NT2/D1 (cell line): Measurements from ENCODE around the gene ACVR1.

Experiments used
- SUZ12 ChIP-seq: IDR thresholded peaks from 2 replicates; pipeline ENCODE4 v1.6.1; 2011; ENCODE audit not compliant: insufficient read length, insufficient read depth; ENCODE audit errors: extremely low read depth
- YY1 ChIP-seq: IDR thresholded peaks from 2 replicates; pipeline ENCODE4 v1.6.1; 2011; ENCODE audit not compliant: insufficient read length, insufficient read depth

GRCh38 chr2:157838442-157839161 is 37.5 kb downstream of the ACVR1 start:
- no peak for TF ChIP-seq YY1
- TF ChIP-seq SUZ12 = no peak
